ENCODE results near the gene CGB1. TPM values are rescaled to one million over a fixed set of nuclear protein-coding genes. Genes with fewer than 3 reads are reported as not detected.

CGB1 gene
- total and polyA plus RNA-seq, 9 of the 15 experiments (the other 6 are each of a cell fraction or from before 2014, with no cell fraction given) = not detected

DNA sequence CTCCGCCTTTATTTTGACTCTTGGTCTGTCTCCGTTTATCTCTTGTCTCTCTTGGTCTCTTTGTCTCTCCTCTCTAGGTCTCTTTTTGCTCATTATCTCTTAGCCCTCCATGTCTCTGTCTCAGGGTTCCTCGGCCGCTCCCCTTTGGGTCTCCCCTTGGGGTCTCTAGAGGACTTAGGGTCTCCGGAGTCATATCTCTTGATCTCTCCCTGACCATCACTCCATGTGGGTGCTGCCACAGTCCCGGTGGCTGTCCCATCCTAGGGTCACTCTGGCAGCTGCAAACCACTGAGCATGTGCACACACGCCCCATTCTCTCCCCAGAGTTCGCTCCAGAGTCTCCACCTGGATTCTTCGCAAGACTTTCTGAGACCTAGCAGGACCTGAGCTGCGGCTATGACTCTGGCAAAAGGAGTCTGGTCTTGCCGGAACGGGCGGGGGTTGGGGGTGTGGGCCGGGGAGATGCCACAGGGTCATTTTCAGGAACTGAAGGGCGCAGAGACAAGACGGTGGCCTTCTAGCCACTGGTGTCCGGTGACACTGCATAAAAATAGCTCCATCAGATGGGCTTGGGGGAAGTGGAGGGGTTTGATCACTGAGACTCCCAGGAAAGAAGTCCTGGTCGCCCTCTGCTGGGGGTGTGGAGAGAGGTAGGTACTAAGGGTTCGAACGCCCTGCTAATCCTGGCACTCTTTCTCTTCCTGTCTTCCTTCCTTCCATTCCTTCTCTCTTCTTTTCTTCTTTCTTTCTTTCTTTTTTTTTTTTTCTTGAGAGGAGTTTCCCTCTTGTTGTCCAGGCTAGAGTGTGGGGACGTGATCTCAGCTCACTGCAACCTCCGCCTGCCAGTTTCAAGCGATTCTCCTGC is 37.1 kb upstream of the CGB1 start (continued):
- TF ChIP-seq, protein P1, sequence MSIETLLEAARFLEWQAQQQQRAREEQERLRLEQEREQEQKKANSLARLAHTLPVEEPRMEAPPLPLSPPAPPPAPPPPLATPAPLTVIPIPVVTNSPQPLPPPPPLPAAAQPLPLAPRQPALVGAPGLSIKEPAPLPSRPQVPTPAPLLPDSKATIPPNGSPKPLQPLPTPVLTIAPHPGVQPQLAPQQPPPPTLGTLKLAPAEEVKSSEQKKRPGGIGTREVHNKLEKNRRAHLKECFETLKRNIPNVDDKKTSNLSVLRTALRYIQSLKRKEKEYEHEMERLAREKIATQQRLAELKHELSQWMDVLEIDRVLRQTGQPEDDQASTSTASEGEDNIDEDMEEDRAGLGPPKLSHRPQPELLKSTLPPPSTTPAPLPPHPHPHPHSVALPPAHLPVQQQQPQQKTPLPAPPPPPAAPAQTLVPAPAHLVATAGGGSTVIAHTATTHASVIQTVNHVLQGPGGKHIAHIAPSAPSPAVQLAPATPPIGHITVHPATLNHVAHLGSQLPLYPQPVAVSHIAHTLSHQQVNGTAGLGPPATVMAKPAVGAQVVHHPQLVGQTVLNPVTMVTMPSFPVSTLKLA (conservative IDR thresholded peaks at IDR 0.05) = peak in 1 of 2 experiments; percentile 40; a peak in 2 of 4 replicates
- TF ChIP-seq, protein P2, sequence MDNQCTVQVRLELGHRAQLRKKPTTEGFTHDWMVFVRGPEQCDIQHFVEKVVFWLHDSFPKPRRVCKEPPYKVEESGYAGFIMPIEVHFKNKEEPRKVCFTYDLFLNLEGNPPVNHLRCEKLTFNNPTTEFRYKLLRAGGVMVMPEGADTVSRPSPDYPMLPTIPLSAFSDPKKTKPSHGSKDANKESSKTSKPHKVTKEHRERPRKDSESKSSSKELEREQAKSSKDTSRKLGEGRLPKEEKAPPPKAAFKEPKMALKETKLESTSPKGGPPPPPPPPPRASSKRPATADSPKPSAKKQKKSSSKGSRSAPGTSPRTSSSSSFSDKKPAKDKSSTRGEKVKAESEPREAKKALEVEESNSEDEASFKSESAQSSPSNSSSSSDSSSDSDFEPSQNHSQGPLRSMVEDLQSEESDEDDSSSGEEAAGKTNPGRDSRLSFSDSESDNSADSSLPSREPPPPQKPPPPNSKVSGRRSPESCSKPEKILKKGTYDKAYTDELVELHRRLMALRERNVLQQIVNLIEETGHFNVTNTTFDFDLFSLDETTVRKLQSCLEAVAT (IDR thresholded peaks at IDR 0.05) = peak in 1 of 2 experiments; percentile 67; a peak in 1 of 4 replicates
- TF ChIP-seq SOX6 (IDR thresholded peaks at IDR 0.05) = no peak
- TF ChIP-seq PHTF2 (CRISPR knock-in tag; IDR thresholded peaks at IDR 0.05) = no peak
- no peak for TF ChIP-seq ZNF24 (IDR thresholded peaks at IDR 0.05)
- TF ChIP-seq HLTF (IDR thresholded peaks at IDR 0.05) = peak; percentile 83
- TF ChIP-seq MED1 (CRISPR knock-in tag; IDR thresholded peaks at IDR 0.05; ENCODE audit: borderline replicate concordance) = no peak
- TF ChIP-seq, protein P3, sequence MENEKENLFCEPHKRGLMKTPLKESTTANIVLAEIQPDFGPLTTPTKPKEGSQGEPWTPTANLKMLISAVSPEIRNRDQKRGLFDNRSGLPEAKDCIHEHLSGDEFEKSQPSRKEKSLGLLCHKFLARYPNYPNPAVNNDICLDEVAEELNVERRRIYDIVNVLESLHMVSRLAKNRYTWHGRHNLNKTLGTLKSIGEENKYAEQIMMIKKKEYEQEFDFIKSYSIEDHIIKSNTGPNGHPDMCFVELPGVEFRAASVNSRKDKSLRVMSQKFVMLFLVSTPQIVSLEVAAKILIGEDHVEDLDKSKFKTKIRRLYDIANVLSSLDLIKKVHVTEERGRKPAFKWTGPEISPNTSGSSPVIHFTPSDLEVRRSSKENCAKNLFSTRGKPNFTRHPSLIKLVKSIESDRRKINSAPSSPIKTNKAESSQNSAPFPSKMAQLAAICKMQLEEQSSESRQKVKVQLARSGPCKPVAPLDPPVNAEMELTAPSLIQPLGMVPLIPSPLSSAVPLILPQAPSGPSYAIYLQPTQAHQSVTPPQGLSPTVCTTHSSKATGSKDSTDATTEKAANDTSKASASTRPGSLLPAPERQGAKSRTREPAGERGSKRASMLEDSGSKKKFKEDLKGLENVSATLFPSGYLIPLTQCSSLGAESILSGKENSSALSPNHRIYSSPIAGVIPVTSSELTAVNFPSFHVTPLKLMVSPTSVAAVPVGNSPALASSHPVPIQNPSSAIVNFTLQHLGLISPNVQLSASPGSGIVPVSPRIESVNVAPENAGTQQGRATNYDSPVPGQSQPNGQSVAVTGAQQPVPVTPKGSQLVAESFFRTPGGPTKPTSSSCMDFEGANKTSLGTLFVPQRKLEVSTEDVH (IDR thresholded peaks at IDR 0.05; ENCODE audit: low read depth, partially characterized antibody) = no peak
- peak; percentile 86 for TF ChIP-seq ZNF316 (IDR thresholded peaks at IDR 0.05)
- no peak for TF ChIP-seq KAT2B (IDR thresholded peaks at IDR 0.05; ENCODE audit: low read depth, low read length)
- no peak for TF ChIP-seq ZNF764 (CRISPR knock-in tag; IDR thresholded peaks at IDR 0.05; ENCODE audit: low read depth)
- TF ChIP-seq TEAD4 (IDR thresholded peaks at IDR 0.05; ENCODE audit: low read length) = no peak
- TF ChIP-seq TEAD4 (CRISPR knock-in tag; IDR thresholded peaks at IDR 0.05; ENCODE audit: borderline replicate concordance) = no peak
- peak; percentile 89 for TF ChIP-seq SPI1 (IDR thresholded peaks at IDR 0.05; ENCODE audit: borderline replicate concordance, low read depth, low read length)
- TF ChIP-seq, protein P4, sequence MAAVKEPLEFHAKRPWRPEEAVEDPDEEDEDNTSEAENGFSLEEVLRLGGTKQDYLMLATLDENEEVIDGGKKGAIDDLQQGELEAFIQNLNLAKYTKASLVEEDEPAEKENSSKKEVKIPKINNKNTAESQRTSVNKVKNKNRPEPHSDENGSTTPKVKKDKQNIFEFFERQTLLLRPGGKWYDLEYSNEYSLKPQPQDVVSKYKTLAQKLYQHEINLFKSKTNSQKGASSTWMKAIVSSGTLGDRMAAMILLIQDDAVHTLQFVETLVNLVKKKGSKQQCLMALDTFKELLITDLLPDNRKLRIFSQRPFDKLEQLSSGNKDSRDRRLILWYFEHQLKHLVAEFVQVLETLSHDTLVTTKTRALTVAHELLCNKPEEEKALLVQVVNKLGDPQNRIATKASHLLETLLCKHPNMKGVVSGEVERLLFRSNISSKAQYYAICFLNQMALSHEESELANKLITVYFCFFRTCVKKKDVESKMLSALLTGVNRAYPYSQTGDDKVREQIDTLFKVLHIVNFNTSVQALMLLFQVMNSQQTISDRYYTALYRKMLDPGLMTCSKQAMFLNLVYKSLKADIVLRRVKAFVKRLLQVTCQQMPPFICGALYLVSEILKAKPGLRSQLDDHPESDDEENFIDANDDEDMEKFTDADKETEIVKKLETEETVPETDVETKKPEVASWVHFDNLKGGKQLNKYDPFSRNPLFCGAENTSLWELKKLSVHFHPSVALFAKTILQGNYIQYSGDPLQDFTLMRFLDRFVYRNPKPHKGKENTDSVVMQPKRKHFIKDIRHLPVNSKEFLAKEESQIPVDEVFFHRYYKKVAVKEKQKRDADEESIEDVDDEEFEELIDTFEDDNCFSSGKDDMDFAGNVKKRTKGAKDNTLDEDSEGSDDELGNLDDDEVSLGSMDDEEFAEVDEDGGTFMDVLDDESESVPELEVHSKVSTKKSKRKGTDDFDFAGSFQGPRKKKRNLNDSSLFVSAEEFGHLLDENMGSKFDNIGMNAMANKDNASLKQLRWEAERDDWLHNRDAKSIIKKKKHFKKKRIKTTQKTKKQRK (IDR thresholded peaks at IDR 0.05; ENCODE audit: borderline replicate concordance, low read depth, low read length) = no peak
- TF ChIP-seq GTF2F1 (IDR thresholded peaks at IDR 0.05; ENCODE audit: low read depth, low read length) = no peak
- TF ChIP-seq, protein P5, sequence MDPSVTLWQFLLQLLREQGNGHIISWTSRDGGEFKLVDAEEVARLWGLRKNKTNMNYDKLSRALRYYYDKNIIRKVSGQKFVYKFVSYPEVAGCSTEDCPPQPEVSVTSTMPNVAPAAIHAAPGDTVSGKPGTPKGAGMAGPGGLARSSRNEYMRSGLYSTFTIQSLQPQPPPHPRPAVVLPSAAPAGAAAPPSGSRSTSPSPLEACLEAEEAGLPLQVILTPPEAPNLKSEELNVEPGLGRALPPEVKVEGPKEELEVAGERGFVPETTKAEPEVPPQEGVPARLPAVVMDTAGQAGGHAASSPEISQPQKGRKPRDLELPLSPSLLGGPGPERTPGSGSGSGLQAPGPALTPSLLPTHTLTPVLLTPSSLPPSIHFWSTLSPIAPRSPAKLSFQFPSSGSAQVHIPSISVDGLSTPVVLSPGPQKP (CRISPR knock-in tag; IDR thresholded peaks at IDR 0.05) = no peak
- no peak for TF ChIP-seq RAD51 (IDR thresholded peaks at IDR 0.05; ENCODE audit: borderline replicate concordance, low read depth)

Data from K562 (cell line).